Caco-2 (cell line): ENCODE measurements around the gene PAK5. TPM values are rescaled to one million over a fixed set of nuclear protein-coding genes. Genes with fewer than 3 reads are reported as not detected.

Experiments
- BruUV-seq: library from RNA; stranded (reverse); fragments of 400-500 nt; replicated peaks from 2 replicates; lab custom pipeline; 2021; lab: Mats Ljungman, UMichigan
- CTCF ChIA-PET: fragments of 300-600 bp; sonication (Branson Sonifier 250); formaldehyde crosslinking; loops from one replicate; lab custom pipeline; 2022; ENCODE audit warnings: antibody characterized with exemption; lab: Charles Lee
- POLR2A ChIA-PET: fragments of 300-600 bp; sonication (Branson Sonifier 250); formaldehyde crosslinking; loops from one replicate; lab custom pipeline; 2022; ENCODE audit warnings: antibody characterized with exemption; lab: Charles Lee
- DNase-seq, 2 experiments: peaks; one replicate each; pipeline versions ENCODE4 v3.0.0 to v3.0.0-alpha.2; 2020 to 2022
- H3K27me3 ChIP-seq: replicated peaks from 2 replicates; pipeline ENCODE4 v1.6.0; 2011; ENCODE audit warnings: low read length; ENCODE audit not compliant: control insufficient read depth, insufficient read depth
- H3K36me3 ChIP-seq: 2 replicates; pipeline ENCODE4 v1.5.1; 2011; ENCODE audit warnings: low read length; ENCODE audit not compliant: control insufficient read depth, insufficient read depth
- H3K4me1 ChIP-seq: fragments of 250-450 bp; sonication (Bioruptor Pico); 2 replicates; pipeline ENCODE4 v1.5.1; 2020; ENCODE audit warnings: mild to moderate bottlenecking
- H3K4me3 ChIP-seq: 2 replicates; pipeline ENCODE4 v1.5.1; 2011; ENCODE audit warnings: low read depth, mild to moderate bottlenecking, control low read depth, low read length
- H3K9me3 ChIP-seq: fragments of 250-450 bp; sonication (Bioruptor Pico); 2 replicates; pipeline ENCODE4 v1.5.1; 2020; ENCODE audit warnings: mild to moderate bottlenecking, moderate library complexity
- H3K27ac Mint-ChIP-seq: one replicate; pipeline ENCODE4 v1.8.0; 2022; ENCODE audit warnings: mixed read lengths; ENCODE audit not compliant: unreplicated experiment
- H3K27me3 Mint-ChIP-seq: one replicate; pipeline ENCODE4 v1.8.0; 2022; ENCODE audit warnings: mixed read lengths; ENCODE audit not compliant: insufficient read depth, unreplicated experiment
- H3K36me3 Mint-ChIP-seq: one replicate; pipeline ENCODE4 v1.8.0; 2022; ENCODE audit warnings: mild to moderate bottlenecking, mixed read lengths; ENCODE audit not compliant: insufficient read depth, unreplicated experiment
- H3K4me1 Mint-ChIP-seq: one replicate; pipeline ENCODE4 v1.8.0; 2022; ENCODE audit warnings: low read depth, mixed read lengths; ENCODE audit not compliant: unreplicated experiment
- H3K4me3 Mint-ChIP-seq: one replicate; pipeline ENCODE4 v1.8.0; 2022; ENCODE audit warnings: mild to moderate bottlenecking, moderate library complexity, mixed read lengths; ENCODE audit not compliant: unreplicated experiment
- H3K9me3 Mint-ChIP-seq: one replicate; pipeline ENCODE4 v1.8.0; 2022; ENCODE audit warnings: mixed read lengths; ENCODE audit not compliant: unreplicated experiment
- CTCF ChIP-seq, 2 experiments: fragments of 200-600 bp in 1 of 2; IDR thresholded peaks; 1 replicate in 1 of 2; 2 replicates in 1 of 2; pipeline versions ENCODE4 v1.5.1 to v1.8.0; 2011 to 2022; ENCODE audit warnings: antibody characterized with exemption in 1 of 2, control low read depth in 1 of 2, inconsistent platforms in 1 of 2, low read depth in 1 of 2, low read length in 1 of 2, mild to moderate bottlenecking in 1 of 2, moderate library complexity in 1 of 2; ENCODE audit not compliant: insufficient read depth in 1 of 2, severe bottlenecking in 1 of 2, unreplicated experiment in 1 of 2
- intact Hi-C: fragments of 100-400 bp; cut with micrococcal nuclease; formaldehyde crosslinking; loops from one replicate; pipeline ENCODE4 v1.10.0; 2022; ENCODE audit not compliant: unreplicated experiment
- total RNA-seq: library from RNA; stranded (reverse); gene quantifications from 2 replicates; pipeline ENCODE4 v1.2.3, GENCODE V29; 2022

The PAK5 gene
- total RNA-seq, 1 experiment from 2014 or later: not detected

- BruUV-seq: no TSS peak
- Histone ChIP-seq H3K27me3 (no peaks in the 10 kb centered on the region), H3K36me3 (no peaks in the 10 kb centered on the region), H3K9me3 (peaks cover 11% of the 10 kb centered on the region; the same call in 1 of the 2 replicates), H3K4me1 (peaks cover 6% of the 10 kb centered on the region; the same call in 1 of the 2 replicates), H3K4me3 (no peak overlapping the region)
- intact Hi-C loops: no loop called here
- no peaks in the 10 kb centered on the region for H3K4me1 Mint-ChIP-seq
- ChIA-PET POLR2A (no interaction called here), CTCF (no interaction called here)
- peaks cover 17% of the 10 kb centered on the region for H3K9me3 Mint-ChIP-seq
- no peaks in the 10 kb centered on the region for H3K27me3 Mint-ChIP-seq
- H3K4me3 Mint-ChIP-seq: no peak overlapping the region
- no peaks in the 10 kb centered on the region for H3K36me3 Mint-ChIP-seq
- TF ChIP-seq CTCF (IDR thresholded peaks at IDR 0.05; ENCODE audit: insufficient read depth in 1 of 2, low read depth in 1 of 2, low read length in 1 of 2, severe bottlenecking in 1 of 2, unreplicated experiment in 1 of 2): no peak
- no peak for DNase-seq
- no peak overlapping the region for H3K27ac Mint-ChIP-seq
These were observed 247.8 kb downstream of the PAK5 start for GRCh38 chr20:9591080-9591479.

GRCh38 chr20:9590189-9590588 is 248.7 kb downstream of the PAK5 start:
- CTCF ChIA-PET: no interaction called here
- peaks cover 11% of the 10 kb centered on the region; the same call in 1 of the 2 replicates for H3K9me3 ChIP-seq
- peaks cover 6% of the 10 kb centered on the region; the same call in 1 of the 2 replicates for H3K4me1 ChIP-seq
- intact Hi-C loops: no loop called here
- BruUV-seq: no TSS peak
- H3K36me3 ChIP-seq: no peaks in the 10 kb centered on the region
- no peak overlapping the region for H3K4me3 Mint-ChIP-seq
- no peaks in the 10 kb centered on the region for H3K27me3 ChIP-seq
- DNase-seq: no peak
- no peak overlapping the region for H3K4me3 ChIP-seq
- H3K27me3 Mint-ChIP-seq: peaks cover 6% of the 10 kb centered on the region
- POLR2A ChIA-PET: no interaction called here
- no peaks in the 10 kb centered on the region for H3K36me3 Mint-ChIP-seq
- no peak overlapping the region for H3K27ac Mint-ChIP-seq
- TF ChIP-seq CTCF (IDR thresholded peaks at IDR 0.05; ENCODE audit: insufficient read depth in 1 of 2, low read depth in 1 of 2, low read length in 1 of 2, severe bottlenecking in 1 of 2, unreplicated experiment in 1 of 2): no peak
- no peaks in the 10 kb centered on the region for H3K4me1 Mint-ChIP-seq
- H3K9me3 Mint-ChIP-seq: peaks cover 17% of the 10 kb centered on the region

GRCh38 chr20:9588706-9589105 is 250.2 kb downstream of the PAK5 start:
- Histone ChIP-seq H3K4me1 (no peaks in the 10 kb centered on the region), H3K9me3 (peaks cover 6% of the 10 kb centered on the region; the same call in 1 of the 2 replicates), H3K27me3 (no peaks in the 10 kb centered on the region), H3K4me3 (no peak overlapping the region), H3K36me3 (no peaks in the 10 kb centered on the region)
- no TSS peak for BruUV-seq
- Mint-ChIP-seq H3K36me3 (no peaks in the 10 kb centered on the region), H3K27me3 (peaks cover 6% of the 10 kb centered on the region), H3K4me3 (no peak overlapping the region), H3K27ac (no peak overlapping the region), H3K9me3 (peaks cover 12% of the 10 kb centered on the region), H3K4me1 (no peaks in the 10 kb centered on the region)
- DNase-seq: no peak
- no peak for TF ChIP-seq CTCF (IDR thresholded peaks at IDR 0.05; ENCODE audit: insufficient read depth in 1 of 2, low read depth in 1 of 2, low read length in 1 of 2, severe bottlenecking in 1 of 2, unreplicated experiment in 1 of 2)
- ChIA-PET POLR2A (interaction anchor here (0.5 kb wide), 1 partner anchor 829 kb away, joined by 4 read pairs; no protein-coding TSS in a partner anchor), CTCF (no interaction called here)
- intact Hi-C loops: no loop called here
